KMS-11 (cell line): ENCODE data around the gene BMPR1A.
"Not testable (repeated sequence)": the region's sequence is repeated elsewhere in the genome, so short reads cannot be mapped to it uniquely, and the experiment has no call there.

Experiments
- H2AFZ ChIP-seq: fragments of 200-600 bp; sonication (generic); 2 replicates; pipeline ENCODE4 v1.6.1; 2016; ENCODE audit warnings: antibody characterized with exemption, mixed run types, low read depth
- H3K27ac ChIP-seq: fragments of 200-600 bp; sonication (generic); 2 replicates; pipeline ENCODE4 v1.6.1; 2016; ENCODE audit warnings: mild to moderate bottlenecking, mixed run types
- H3K27me3 ChIP-seq: fragments of 200-600 bp; sonication (generic); 2 replicates; pipeline ENCODE4 v1.6.1; 2017; ENCODE audit warnings: mild to moderate bottlenecking, low read depth, mixed run types, moderate library complexity; ENCODE audit not compliant: insufficient read depth
- H3K36me3 ChIP-seq: fragments of 200-600 bp; sonication (generic); 2 replicates; pipeline ENCODE4 v1.6.1; 2017; ENCODE audit warnings: mild to moderate bottlenecking, mixed run types; ENCODE audit not compliant: insufficient read depth
- H3K4me1 ChIP-seq: fragments of 200-600 bp; sonication (generic); 2 replicates; pipeline ENCODE4 v1.6.1; 2016; ENCODE audit warnings: mild to moderate bottlenecking, low read depth, mixed run types; ENCODE audit not compliant: poor library complexity, severe bottlenecking
- H3K4me2 ChIP-seq: fragments of 200-600 bp; sonication (generic); 2 replicates; pipeline ENCODE4 v1.7.0; 2016; ENCODE audit warnings: mild to moderate bottlenecking, mixed run types
- H3K4me3 ChIP-seq: fragments of 200-600 bp; sonication (generic); IDR thresholded peaks from 2 replicates; pipeline ENCODE4 v1.6.1; 2017; ENCODE audit warnings: low read depth, low read length, mixed read lengths; ENCODE audit not compliant: insufficient read depth
- H3K79me2 ChIP-seq: fragments of 200-600 bp; sonication (generic); 2 replicates; pipeline ENCODE4 v1.6.1; 2016; ENCODE audit warnings: low read depth, mixed run types; ENCODE audit not compliant: insufficient read depth
- H3K9ac ChIP-seq: fragments of 200-600 bp; sonication (generic); 2 replicates; pipeline ENCODE4 v1.6.1; 2016; ENCODE audit warnings: mild to moderate bottlenecking, mixed run types
- H4K20me1 ChIP-seq: fragments of 200-600 bp; sonication (generic); 2 replicates; pipeline ENCODE4 v1.6.1; 2016; ENCODE audit warnings: mild to moderate bottlenecking, mixed run types; ENCODE audit not compliant: insufficient read depth
- TF ChIP-seq, protein P1 (sequence below): fragments of 200-600 bp; sonication (generic); conservative IDR thresholded peaks from 2 replicates; pipeline ENCODE4 v1.6.1; 2017; ENCODE audit warnings: low read depth, mild to moderate bottlenecking, antibody characterized with exemption, low read length, moderate library complexity, mixed read lengths

BMPR1A gene

DNA sequence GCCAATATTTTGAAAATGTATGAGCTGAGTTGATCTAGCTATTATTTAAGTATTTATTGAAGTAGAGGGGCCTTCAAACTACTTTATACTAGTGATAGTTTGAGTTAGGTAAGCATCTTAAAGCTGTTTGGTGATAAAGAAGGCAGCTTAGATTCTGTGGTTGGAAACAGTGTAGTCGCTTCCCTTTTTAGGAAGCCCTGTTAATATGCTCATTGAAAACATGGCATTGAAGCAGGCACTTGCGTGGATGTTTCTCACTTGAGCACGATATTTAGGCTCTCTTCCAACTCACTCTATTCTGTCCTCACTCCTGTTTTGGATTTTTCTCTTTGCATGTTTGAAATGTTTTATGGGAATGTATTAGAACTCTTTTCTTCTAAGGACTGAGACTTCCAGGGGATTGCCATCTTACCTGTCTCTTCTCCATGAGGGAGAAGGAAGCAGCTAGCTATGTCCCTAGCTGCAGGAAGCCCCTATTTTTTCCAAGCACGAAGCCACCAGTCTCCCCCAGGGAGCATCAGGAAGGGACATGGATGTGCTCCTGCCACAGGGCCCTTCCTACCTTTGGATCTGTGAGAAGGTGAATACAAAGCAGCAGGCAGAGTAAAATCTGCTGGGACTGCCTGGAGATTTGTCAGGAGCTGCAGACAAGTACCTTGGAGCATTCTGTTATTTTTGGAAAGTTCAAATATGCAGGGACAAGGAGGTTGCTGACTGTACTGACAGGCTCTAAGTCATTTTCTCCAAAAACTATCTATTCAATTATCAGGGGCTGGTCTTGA is 22.0 kb upstream of the BMPR1A start:
- H3K79me2 ChIP-seq, result no peaks in the 10 kb centered on the region
- no peak overlapping the region for H3K9ac ChIP-seq
- H3K36me3 ChIP-seq, result no peaks in the 10 kb centered on the region
- no peak overlapping the region for H2AFZ ChIP-seq
- TF ChIP-seq, protein P1, sequence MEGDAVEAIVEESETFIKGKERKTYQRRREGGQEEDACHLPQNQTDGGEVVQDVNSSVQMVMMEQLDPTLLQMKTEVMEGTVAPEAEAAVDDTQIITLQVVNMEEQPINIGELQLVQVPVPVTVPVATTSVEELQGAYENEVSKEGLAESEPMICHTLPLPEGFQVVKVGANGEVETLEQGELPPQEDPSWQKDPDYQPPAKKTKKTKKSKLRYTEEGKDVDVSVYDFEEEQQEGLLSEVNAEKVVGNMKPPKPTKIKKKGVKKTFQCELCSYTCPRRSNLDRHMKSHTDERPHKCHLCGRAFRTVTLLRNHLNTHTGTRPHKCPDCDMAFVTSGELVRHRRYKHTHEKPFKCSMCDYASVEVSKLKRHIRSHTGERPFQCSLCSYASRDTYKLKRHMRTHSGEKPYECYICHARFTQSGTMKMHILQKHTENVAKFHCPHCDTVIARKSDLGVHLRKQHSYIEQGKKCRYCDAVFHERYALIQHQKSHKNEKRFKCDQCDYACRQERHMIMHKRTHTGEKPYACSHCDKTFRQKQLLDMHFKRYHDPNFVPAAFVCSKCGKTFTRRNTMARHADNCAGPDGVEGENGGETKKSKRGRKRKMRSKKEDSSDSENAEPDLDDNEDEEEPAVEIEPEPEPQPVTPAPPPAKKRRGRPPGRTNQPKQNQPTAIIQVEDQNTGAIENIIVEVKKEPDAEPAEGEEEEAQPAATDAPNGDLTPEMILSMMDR, result no peak
- no peak overlapping the region for H3K27ac ChIP-seq
- H4K20me1 ChIP-seq, result no peaks in the 10 kb centered on the region
- H3K4me2 ChIP-seq, result no peak overlapping the region
- H3K27me3 ChIP-seq, result no peaks in the 10 kb centered on the region
- no peak overlapping the region for H3K4me3 ChIP-seq
- no peaks in the 10 kb centered on the region for H3K4me1 ChIP-seq

DNA sequence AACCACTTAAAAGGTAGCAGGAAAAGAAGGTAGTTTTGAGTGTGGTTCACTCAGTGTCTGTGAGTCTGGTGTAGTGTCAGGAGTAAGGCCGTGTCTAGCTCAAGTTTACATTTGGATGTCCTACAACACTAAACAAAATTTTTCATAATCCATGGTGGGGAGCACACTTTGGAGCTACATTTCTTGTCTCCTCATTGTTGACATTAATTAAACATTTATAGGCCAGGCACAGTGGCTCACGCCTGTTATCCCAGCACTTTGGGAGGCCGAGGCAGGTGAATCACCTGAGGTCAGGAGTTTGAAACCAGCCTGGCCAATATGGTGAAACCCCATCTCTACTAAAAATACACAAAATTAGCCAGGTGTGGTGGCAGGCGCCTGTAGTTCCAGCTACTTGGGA is 21.1 kb upstream of the BMPR1A start:
- not testable (repeated sequence) for H3K4me3 ChIP-seq

GRCh38 chr10:86742230-86742629 is 14.2 kb upstream of the BMPR1A start:
- H3K9ac ChIP-seq, result no peak overlapping the region
- no peaks in the 10 kb centered on the region for H3K27me3 ChIP-seq
- no peak overlapping the region for H3K4me2 ChIP-seq
- no peak overlapping the region for H2AFZ ChIP-seq
- H3K4me1 ChIP-seq, result no peaks in the 10 kb centered on the region
- H3K79me2 ChIP-seq, result no peaks in the 10 kb centered on the region
- H3K4me3 ChIP-seq, result no peak overlapping the region
- no peak overlapping the region for H3K27ac ChIP-seq
- TF ChIP-seq, protein P1, result no peak
- no peaks in the 10 kb centered on the region for H3K36me3 ChIP-seq
- H4K20me1 ChIP-seq, result no peaks in the 10 kb centered on the region

More for the DNA sequence above, 21.1 kb upstream of the BMPR1A start:
- H3K4me2 ChIP-seq, H3K27me3 ChIP-seq, H3K36me3 ChIP-seq, H3K27ac ChIP-seq, H4K20me1 ChIP-seq, H3K9ac ChIP-seq, H3K79me2 ChIP-seq, H3K4me1 ChIP-seq, H2AFZ ChIP-seq: not testable (repeated sequence)

- no peak overlapping the region for H3K4me2 ChIP-seq
- no peak overlapping the region for H3K9ac ChIP-seq
- TF ChIP-seq, protein P1, result no peak
- no peaks in the 10 kb centered on the region for H3K27me3 ChIP-seq
- no peak overlapping the region for H2AFZ ChIP-seq
- H3K4me1 ChIP-seq, result no peaks in the 10 kb centered on the region
- H3K36me3 ChIP-seq, result no peaks in the 10 kb centered on the region
- no peak overlapping the region for H3K27ac ChIP-seq
- H4K20me1 ChIP-seq, result no peaks in the 10 kb centered on the region
- no peak overlapping the region for H3K4me3 ChIP-seq
- H3K79me2 ChIP-seq, result no peaks in the 10 kb centered on the region
These were observed 12.2 kb upstream of the BMPR1A start for GRCh38 chr10:86744067-86744725.
